Measurements from ENCODE around the gene SULT4A1.
"Not testable (repeated sequence)": the region's sequence is repeated elsewhere in the genome, so short reads cannot be mapped to it uniquely, and the experiment has no call there.

Gene SULT4A1

DNA sequence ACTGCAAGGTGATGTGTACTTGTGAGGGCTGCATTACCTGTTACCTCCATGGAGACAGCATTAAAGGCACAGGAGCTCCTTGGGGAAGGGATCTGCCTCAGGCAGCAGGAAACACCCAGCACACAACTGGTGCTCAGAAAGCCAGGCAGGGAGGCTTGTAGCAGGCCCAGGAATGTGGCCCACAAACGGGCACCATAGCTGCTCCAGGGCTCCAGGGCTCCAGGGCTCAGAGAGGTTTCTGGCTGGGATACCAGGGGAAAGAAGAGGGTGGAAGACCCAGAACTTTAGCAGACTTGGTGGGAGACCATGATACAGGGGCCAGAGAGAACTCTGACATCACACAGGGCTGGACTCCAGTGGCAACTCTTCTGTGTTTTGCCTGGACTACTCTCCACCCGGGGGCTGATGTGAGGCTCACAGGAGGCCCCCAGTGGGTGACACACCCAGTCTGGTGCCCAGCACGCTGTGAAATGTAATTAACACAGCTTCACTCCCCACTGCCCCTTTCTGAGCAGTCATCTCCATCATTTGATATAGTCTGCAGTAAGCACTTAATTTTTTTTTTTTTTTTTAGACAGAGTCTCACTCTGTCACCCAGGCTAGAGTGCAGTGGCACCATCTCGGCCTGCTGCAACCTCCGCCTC, 14.7 kb upstream of the SULT4A1 start:
- H3K4me3 ChIP-seq (ENCODE audit: low read depth, low read length) = no peak overlapping the region
- no peak for TF ChIP-seq CTCF (IDR thresholded peaks at IDR 0.05; ENCODE audit: low read depth, low read length, missing control alignments)
- no peak overlapping the region for H3K27ac ChIP-seq
- H3K27me3 ChIP-seq (replicated peaks) = peaks cover 2% of the 10 kb centered on the region
- DNase-seq = no peak
- in situ Hi-C loops (cut with HindIII; ENCODE audit: low pct_ligation_motif_present, low sequenced_read_pairs) = no loop called here
- no peaks in the 10 kb centered on the region for H3K36me3 ChIP-seq (replicated peaks)

- no peak for TF ChIP-seq CTCF (IDR thresholded peaks at IDR 0.05; ENCODE audit: low read depth, low read length, missing control alignments)
- Histone ChIP-seq H3K4me3 (ENCODE audit: low read depth, low read length) (no peak overlapping the region), H3K36me3 (replicated peaks) (no peaks in the 10 kb centered on the region), H3K27me3 (replicated peaks) (no peaks in the 10 kb centered on the region), H3K27ac (no peak overlapping the region)
- no peak for DNase-seq
- in situ Hi-C loops (cut with HindIII; ENCODE audit: low pct_ligation_motif_present, low sequenced_read_pairs) = no loop called here
Observed at GRCh38 chr22:43869799-43870198, 7.5 kb upstream of the SULT4A1 start.

DNA sequence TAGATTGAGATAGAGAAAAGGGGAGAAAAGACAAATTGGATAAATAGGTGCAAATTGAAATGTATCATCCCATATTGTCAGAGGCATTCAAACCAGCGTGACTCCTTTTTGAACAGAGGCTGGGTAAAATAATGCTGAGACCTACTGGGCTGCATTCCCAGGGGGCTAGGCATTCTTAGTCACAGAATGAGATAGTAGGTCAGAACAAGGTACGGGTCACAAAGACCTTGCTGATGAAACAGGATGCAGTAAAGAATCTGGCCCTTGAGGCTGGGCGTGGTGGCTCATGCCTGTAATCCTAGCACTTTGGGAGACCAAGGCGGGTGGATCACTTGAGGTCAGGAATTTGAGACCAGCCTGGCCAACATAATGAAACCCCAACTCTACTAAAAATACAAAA, 6.7 kb upstream of the SULT4A1 start:
- H3K36me3 ChIP-seq (replicated peaks); in situ Hi-C loops (cut with HindIII; ENCODE audit: low pct_ligation_motif_present, low sequenced_read_pairs); H3K4me3 ChIP-seq (ENCODE audit: low read depth, low read length); DNase-seq; H3K27ac ChIP-seq; H3K27me3 ChIP-seq (replicated peaks): not testable (repeated sequence)

- Histone ChIP-seq H3K36me3 (replicated peaks) (no peaks in the 10 kb centered on the region), H3K27me3 (replicated peaks) (no peaks in the 10 kb centered on the region), H3K27ac (no peak overlapping the region), H3K4me3 (ENCODE audit: low read depth, low read length) (no peak overlapping the region)
- in situ Hi-C loops (cut with HindIII; ENCODE audit: low pct_ligation_motif_present, low sequenced_read_pairs) = no loop called here
- peak; percentile 7 for TF ChIP-seq CTCF (IDR thresholded peaks at IDR 0.05; ENCODE audit: low read depth, low read length, missing control alignments)
- peak; percentile 41 for DNase-seq
Observed at GRCh38 chr22:43867839-43868635, 5.7 kb upstream of the SULT4A1 start.

GRCh38 chr22:43862882-43863202, 529 bp upstream of the SULT4A1 start:
- in situ Hi-C loops (cut with HindIII; ENCODE audit: low pct_ligation_motif_present, low sequenced_read_pairs) = no loop called here
- H3K36me3 ChIP-seq (replicated peaks) = no peaks in the 10 kb centered on the region
- H3K4me3 ChIP-seq (ENCODE audit: low read depth, low read length) = no peak overlapping the region
- no peak for TF ChIP-seq CTCF (IDR thresholded peaks at IDR 0.05; ENCODE audit: low read depth, low read length, missing control alignments)
- DNase-seq = no peak
- peaks cover 7% of the 10 kb centered on the region for H3K27me3 ChIP-seq (replicated peaks)
- no peak overlapping the region for H3K27ac ChIP-seq

- in situ Hi-C loops (cut with HindIII; ENCODE audit: low pct_ligation_motif_present, low sequenced_read_pairs) = no loop called here
- H3K4me3 ChIP-seq (ENCODE audit: low read depth, low read length) = peak overlapping the region; percentile 33
- H3K27ac ChIP-seq = no peak overlapping the region
- peaks cover 7% of the 10 kb centered on the region for H3K27me3 ChIP-seq (replicated peaks)
- no peak for TF ChIP-seq CTCF (IDR thresholded peaks at IDR 0.05; ENCODE audit: low read depth, low read length, missing control alignments)
- no peaks in the 10 kb centered on the region for H3K36me3 ChIP-seq (replicated peaks)
- DNase-seq = no peak
Observed at GRCh38 chr22:43861529-43861928, 784 bp downstream of the SULT4A1 start.
